Measurements from ENCODE around the gene ZNF878.
A peak's percentile ranks its signal among the peaks of the same experiment; 100 is the strongest.
"Not testable (repeated sequence)": the region's sequence is repeated elsewhere in the genome, so short reads cannot be mapped to it uniquely, and the experiment has no call there.

ZNF878 gene

DNA sequence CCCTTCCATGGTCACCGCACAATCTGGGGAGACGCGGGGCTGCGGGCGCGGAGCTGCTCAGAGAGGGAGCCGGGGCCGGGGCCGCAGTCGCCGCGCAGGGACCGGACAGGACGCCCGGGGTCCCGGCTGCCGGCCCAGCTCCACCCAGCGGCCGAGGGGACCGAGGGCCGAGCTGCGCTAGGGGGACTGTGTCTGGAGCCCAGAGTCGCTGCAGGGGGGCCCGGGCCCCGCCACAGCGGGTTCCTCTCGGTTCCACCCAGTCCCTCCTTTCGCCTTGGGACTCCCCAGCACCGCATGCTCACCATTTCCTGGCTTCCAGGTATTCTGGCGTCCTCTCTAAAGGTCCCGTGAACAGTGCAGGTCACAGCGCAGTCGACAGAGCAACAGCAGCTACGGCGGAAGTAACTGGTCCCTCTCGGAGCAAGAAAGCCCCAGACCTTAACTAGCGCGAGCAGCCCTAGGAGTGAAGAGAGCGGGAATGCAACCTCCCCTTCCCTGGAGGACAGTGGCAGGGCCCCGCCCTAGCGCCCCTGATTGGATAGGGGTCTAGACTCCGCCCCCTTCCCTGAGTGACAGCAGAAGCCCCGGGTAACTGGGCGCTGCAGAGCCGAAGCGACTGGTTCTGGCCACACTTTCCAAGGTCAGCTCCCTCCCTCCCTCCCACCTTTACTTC is at the start of gene ZNF878:
Gene ZNF878 (minus strand): TSS at position 465 of the 673 bp plus-strand sequence. CDS start 160 bp downstream, at position 305.
- DNase-seq, result peak; percentile 92

DNA sequence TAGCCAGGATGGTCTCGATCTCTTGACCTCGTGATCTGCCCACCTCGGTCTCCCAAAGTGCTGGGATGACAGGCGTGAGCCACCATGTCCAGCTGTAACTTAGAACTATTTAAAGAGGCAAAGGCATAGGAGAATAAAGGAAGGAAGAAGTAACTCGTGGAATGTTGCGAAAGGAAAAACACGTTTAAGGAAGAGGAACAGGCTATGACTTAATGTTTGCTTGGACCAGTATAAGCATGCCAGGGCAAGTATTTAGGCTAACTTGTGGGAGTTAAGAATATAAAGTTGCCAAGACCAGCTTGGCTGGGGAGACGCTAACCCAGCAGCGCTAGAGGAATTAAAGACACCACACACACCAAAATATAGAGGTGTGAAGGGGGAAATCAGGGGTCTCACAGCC is 45.3 kb upstream of the ZNF878 start:
- DNase-seq, result no peak

DNA sequence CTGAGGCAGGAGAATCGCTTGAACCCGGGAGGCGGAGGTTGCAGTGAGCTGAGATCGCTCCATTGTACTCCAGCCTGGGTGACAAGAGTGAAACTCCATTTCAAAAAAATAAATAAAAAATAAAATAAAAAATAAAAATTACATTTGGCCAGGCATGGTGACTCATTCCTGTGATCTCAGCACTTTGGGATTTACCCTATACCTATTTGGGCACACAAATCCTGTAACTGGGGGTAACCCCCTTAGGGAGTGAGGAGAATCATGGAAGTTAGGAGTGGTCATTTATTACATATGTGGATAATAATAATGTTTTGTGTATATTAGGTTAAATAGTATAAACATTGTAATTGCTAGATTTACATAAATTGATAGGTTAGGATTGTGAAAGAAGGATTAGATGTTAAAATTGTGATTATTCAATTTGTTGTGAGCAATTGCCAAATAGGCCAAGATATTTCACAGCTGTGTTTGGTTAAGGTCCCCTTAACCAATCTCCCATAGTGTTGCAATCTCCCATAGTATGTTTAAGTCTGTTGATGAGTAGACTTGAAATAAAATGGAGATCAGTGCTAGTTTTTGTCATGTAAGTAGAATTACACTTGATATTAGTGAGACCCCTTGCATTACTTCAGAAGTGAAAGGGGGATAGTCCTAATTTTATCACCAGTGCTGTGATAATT is 42.5 kb upstream of the ZNF878 start:
- no peak for DNase-seq

DNA sequence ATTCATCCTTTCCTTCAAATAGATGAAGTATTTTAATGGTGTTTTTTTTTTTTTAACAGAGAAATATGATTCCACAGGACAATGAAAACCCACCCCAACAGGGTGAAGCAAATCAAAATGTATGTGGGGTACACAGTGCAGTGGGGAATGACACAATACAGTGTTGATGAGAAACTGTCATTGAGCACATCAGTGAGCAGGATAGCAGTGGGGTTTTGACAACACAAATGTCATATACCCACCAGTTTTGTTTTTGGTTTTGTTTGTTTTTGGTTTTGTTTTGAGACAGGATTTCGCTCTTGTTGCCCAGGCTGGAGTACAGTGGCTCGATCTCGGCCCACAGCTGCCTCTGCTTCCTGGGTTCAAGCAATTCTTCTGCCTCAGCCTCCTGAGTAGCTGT is 41.0 kb upstream of the ZNF878 start:
- no peak for DNase-seq

DNA sequence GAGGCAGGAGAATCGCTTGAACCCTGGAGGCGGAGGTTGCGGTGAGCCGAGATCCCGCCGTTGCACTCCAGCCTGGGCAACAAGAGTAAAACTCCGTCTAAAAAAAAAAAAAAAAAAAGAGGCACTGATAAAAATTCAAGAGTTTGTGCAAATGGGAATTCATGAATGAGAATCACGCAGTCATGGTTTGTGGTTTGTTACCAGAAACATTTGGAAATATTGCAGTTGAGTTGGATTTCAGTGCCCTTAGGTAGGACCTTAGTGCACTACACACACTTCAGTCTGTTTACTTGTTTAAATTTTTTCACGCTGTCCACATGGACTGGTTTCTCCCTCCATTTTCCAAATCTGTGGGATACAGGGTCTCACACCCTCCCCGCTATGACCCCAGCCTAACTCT is 40.2 kb upstream of the ZNF878 start:
- no peak for DNase-seq

DNA sequence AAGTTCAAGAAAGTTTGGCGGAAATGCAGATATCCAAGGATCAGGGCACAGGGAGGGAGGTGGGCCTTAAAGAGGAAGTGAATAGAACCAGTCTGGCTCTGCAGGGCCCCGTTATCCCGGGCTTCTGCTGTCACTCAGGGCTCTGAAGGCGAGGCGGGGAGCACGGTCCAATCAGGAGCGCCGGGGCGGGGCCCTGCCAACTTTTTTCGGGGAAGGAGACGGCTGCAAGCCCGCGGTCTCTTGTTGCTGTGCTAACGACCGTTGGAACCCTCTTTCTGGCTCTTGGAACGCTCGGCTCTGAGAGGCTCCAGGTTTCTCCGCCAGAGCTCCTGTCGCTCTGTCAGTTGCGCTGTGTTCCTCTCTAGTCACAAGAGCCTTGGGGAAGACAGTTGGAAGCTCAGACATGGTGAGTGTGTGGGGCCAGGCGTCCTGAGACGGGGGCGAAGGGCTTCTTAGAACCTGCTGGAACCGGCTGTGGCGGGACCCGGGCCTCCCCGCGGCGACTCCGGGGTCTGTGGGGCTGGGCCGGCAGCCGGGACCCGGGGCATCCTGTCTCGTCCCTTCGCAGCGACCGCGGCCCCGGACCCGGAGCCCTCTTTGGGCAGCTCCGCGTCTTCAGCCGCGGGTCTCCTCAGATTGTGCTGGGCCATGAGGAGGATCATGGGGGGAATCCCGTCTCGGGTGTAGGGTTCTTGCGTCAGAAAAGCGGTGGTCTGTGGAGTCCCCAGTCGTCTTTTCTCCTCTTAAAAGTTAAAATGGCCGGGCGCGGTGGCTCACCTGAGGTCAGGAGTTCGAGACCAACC is 39.5 kb upstream of the ZNF878 start:
- peak; percentile 96 for DNase-seq

DNA sequence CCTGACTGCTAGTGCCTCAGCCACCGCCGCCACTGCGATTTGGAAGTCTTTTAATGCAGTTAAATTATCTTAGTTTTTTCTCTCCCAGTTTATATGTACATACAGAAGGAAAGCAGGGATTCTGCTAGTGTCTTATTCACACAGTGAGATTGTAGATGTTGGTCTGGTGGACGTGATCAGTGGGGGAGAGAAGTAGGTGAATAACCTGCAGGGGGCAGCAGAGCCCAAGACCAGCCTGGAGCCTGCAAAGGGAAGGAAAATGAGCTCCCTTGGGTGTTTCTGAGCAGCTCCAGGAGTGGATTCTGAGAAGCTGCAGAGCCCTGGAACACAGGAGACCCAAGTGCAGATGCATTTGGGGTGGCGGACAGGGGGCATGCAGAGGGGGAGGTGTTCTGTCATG is 38.0 kb upstream of the ZNF878 start:
- DNase-seq, result peak; percentile 84

DNA sequence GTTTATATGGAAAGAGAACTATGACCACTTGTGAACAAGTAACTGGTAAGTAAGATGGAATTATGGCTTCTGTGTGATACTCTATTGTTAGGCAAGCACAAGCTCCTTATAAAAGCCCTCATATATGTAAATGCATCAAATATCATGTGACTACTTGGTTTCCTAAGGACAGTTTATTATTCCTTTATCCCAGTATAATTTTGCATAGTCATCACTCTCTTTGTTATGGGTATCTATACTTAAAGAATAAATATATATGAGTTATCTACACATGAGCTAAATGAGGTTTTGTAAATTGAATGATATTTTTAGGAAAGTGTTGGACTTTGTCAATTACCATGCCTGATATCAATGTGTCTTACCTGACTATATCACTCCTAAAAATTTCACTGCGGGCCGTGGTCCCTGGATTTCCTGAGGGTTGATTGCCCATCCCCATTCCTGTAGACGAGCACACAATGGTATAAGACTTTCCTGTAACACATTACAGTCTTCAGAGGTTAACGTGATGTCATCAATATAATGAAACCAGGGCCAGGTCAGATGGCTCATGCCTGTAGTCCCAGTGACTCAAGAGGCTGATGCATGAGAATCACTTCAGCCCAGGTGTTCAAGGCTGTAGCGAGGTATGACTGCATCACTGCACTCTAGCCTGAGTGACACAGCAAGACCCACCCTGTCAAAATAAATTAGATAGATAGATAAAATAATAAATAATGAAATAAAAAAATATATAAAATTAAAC is 32.5 kb upstream of the ZNF878 start:
- DNase-seq, result no peak

DNA sequence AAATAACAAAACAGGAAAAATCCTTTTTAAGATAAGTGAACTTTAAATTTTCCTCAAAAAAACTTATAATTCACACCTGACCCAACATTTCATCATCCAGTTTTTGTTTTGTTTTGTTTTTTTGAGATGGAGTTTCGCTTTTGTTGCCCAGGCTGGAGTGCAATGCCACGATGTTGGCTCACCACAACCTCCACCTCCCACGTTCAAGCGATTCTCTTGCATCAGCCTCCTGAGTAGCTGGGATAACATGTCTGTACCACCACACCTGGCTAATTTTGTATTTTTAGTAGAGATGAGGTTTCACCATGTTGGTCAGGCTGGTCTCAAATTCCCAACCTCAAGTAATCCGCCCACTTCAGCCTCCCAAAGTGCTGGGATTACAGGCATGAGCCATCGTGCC is 30.6 kb upstream of the ZNF878 start:
- not testable (repeated sequence) for DNase-seq

DNA sequence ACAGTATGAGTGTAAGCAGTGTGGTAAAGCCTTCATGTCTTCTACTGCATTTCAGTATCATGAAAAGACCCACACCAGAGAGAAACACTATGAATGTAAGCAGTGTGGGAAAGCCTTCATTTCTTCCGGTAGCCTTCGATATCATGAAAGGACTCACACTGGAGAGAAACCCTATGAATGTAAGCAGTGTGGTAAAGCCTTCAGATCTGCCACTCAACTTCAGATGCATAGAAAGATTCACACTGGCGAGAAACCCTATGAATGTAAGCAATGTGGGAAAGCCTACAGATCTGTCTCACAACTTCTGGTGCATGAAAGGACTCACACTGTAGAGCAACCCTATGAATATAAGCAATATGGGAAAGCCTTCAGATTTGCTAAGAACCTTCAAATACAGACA is 24.6 kb upstream of the ZNF878 start:
- DNase-seq, result no peak

DNA sequence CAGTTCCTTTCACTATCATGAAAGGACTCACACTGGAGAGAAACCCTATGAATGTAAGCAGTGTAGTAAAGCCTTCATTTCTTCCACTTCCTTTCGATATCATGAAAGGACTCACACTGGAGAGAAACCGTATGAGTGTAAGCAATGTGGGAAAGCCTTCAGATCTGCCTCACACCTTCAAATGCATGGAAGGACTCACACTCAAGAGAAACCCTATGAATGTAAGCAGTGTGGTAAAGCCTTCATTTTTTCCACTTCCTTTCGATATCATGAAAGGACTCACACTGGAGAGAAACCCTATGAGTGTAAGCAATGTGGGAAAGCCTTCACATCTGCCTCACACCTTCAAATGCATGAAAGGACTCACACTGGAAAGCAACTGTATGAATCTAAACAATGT is 23.6 kb upstream of the ZNF878 start:
- DNase-seq, result not testable (repeated sequence)

DNA sequence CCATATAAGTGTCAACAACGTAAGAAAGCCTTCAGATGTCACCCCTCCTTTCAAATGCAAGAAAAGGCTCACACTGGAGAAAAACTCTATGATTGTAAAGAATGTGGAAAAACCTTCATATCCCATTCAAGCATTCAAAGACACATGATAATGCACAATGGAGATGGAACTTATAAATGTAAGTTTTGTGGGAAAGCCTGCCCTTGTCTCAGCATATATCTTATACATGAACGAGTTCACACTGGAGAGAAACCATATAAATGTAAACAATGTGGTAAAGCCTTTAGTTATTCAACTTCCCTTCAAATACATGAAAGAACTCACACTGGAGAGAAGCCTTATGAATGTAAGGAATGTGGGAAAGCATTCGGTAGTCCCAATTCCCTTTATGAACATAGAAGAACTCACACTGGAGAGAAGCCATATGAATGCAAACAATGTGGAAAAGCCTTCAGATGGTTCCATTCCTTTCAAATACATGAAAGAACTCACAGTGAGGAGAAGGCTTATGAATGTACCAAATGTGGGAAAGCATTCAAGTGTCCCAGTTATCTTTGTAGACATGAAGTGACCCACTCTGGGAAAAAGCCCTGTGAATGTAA is 22.9 kb upstream of the ZNF878 start:
- no peak for DNase-seq

DNA sequence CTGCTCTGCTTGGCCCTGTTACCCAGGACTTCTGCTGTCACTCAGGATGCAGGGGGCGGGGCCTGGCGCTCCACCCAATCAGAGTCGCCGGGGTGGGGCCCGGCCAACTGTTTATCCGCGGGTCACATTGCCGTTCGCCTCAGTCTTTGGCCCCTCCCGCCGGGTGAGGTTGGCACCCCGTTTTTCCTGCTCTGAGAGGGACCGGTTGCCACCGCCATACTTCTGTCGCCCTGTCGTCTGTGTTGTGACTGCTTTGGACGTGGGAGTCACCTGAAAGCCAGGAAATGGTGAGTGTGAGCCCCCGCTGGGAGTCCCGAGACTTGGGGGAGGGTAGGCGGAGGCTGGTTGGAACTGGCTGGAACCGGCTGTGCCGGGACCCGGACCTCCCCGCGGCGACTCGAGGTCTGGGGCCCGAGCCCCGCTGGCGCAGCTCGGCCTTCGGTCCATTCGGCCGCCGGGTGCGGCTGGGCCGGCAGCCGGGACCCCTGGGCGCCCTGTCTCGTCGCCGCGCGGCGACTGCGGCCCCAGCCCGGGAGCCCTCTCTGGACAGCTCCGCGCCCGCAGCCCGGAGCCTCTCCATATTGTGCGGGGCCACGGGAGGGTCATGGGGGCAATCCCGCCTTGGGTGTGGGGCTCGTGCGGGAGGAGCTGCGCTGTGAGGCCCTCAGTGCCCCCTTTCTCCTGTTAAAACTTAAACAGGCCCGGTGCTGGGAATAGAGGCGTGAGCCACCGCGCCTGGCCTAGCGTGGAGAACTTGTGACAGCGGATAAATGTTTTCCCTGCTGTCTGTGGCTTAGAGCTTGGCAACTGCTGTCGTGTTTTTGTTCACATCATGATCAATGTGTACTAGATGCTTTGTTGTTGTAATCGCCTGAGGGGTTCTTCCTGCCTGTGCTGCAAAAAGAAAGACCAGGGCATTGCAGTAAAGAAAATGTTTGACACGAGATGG is 12.1 kb upstream of the ZNF878 start, which contains the start of gene ZNF844:
Gene ZNF844 (plus strand): TSS at position 142 of the 949 bp plus-strand sequence. CDS start 143 bp downstream, at position 285.
- peak; percentile 97 for DNase-seq

DNA sequence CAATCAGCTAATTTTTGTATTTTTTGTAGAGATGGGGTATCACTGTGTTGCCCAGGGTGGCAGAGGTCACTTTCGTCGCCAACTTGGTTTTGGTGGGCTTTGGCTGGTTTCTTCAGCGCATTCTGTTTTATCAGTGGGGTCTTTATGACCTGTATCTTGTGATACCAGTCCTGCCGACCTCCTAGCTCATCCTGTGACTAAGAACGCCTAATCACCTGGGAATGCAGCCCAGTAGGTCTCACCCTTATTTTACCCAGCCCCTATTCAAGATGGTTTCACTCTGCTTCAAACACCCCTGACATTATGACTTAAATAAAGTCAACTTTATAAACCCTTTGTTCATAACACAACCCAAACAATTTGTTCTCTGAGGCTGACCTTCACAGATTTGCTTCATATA is 3.0 kb upstream of the ZNF878 start:
- no peak for DNase-seq

DNA sequence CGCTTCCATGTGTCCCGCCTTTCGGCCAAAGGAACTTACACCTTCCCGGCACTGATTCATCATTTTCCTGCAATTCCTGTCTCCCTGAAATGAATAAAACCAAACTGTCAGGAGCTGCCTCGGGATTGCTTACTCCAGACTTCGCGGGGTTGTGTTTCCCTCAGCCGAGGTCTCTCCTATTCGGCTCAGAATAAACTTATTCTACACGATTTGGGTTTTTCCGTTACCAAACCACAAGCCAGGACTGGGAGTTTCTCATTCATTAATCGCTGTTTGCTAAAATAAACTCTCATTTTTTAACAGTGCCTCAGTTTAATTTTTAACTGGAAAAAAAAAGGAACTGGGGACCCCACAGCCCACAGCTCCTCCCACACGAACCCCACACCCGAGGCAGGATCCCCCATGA is 667 bp downstream of the ZNF878 start:
- DNase-seq, result no peak

DNA sequence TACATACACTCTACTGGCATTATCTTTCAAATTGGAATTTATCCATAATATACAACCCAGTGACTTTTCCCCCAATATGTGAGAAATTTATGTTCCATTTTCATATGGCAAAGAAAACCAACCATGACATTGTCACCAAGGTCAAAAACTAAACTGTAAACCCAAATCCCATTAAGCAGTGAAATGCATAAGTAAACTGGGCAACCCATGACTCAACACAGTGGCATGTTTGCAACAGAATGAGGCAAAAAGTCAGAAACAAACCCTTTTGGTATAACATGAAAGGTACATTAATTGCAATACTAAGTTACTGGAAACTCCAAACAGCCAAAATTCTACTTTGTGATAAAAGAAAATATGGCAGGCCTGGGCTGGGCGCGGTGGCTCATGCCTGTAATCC is 4.9 kb downstream of the ZNF878 start:
- no peak for DNase-seq

DNA sequence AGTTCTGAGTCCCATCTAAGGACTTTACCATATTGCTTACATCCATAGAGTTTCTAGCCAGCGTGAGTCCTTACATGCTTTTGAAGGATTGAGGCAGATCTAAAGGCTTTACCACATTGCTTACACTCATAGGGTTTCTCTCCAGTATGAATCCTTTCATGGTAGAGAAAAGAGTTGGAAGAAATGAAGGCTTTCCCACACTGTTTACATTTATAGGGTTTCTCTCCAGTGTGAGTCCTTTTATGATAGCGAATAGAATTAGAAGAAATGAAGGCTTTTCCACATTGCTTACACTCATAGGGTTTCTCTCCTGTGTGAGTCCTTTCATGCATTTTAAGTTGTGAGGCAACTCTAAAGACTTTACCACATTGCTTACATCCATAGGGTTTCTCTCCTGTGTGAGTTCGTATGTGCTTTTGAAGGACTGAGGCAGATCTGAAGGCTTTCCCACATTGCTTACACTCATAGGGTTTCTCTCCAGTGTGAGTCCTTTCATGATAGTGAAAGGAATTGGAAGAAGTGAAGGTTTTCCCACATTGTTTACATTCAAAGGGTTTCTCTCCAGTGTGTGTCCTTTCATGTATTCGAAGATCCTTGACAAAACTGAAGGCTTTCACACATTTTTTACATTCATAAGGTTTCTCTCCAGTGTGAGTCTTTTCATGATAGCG is 8.9 kb downstream of the ZNF878 start:
- DNase-seq, result no peak

DNA sequence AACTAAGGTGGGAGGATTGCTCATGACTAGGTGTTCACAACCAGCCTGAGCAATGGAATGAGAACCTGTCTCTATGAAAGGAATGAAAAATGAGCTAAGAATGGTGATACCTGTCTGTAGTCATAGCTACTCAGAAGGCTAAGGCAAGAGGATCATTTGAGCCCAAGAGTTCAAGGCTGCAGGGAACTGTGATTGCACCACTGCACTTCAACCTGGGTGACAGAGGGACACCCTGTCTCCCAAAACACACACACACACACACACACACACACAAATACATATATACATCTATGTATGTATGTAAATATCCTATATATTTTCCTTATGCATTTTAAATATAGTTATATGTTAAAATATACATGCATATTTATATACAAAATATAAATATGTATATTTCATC is 9.9 kb downstream of the ZNF878 start:
- no peak for DNase-seq

DNA sequence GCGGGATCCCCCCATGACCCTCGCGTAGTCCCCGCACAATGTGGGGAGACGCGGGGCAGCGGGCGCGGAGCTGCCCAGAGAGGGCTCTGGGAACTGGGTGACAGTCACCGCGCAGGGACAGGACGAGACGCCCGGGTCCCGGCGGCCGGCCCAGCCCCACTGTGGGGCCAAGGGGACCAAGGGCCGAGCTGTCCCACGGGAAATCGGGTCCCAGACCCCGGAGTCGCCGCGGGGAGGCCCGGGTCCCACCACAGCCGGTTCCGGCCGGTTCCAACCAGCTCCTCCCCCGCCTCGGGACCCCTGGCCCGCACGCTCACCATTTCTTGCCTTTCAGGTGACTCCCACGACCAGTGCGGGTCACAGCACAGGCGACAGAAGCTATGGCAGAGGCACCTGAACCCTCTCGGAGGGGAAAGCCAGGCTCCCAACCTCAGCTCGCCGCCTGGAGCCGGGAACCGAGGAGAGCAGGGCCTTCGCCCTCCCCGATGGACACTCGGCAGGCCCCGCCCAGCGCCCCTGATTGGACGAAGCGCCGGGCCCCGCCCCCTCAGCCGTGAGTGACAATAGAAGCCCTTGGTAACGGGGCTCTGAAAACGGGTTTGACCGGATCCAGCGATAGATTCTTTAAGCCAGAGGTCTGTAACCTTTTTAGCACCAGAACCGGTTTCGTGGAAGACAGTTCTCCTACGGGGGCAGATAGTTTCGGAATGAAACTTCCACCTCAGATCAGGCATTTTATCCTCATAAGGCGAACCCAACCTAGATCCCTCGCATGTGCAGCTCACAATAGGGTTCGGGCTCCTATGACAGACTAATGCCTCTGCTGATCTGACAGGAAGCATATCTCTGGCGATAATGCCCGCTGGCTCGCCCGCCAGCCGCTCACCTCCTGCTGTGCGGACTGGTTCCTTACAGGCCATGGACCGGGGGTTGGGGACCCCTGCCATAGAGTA is 17.3 kb downstream of the ZNF878 start, which contains the start of gene ZNF433:
Gene ZNF433 (minus strand): TSS at position 460 of the 953 bp plus-strand sequence. CDS start 140 bp downstream, at position 320.
- DNase-seq, result peak; percentile 95
